IgD-negative memory B cell (primary cell): Measurements from ENCODE around the gene CA9. TPM values are rescaled to one million over a fixed set of nuclear protein-coding genes. Genes with fewer than 3 reads are reported as not detected.
A peak's percentile ranks its signal among the peaks of the same experiment; 100 is the strongest.

Source experiments
- H3K27ac Mint-ChIP-seq, 3 donors: one replicate each; pipeline ENCODE4 v1.8.0; 2020 to 2022; ENCODE audit warnings: mild to moderate bottlenecking in 3 of 3, mixed read lengths in 3 of 3, moderate library complexity in 1 of 3
- H3K27me3 Mint-ChIP-seq: one replicate; pipeline ENCODE4 v1.8.0; 2021; ENCODE audit warnings: mixed read lengths
- H3K36me3 Mint-ChIP-seq: one replicate; pipeline ENCODE4 v1.8.0; 2020; ENCODE audit warnings: mild to moderate bottlenecking, mixed read lengths
- H3K4me1 Mint-ChIP-seq, 3 donors: one replicate each; pipeline ENCODE4 v1.8.0; 2020 to 2022; ENCODE audit warnings: mixed read lengths in 3 of 3, mild to moderate bottlenecking in 1 of 3
- H3K4me3 Mint-ChIP-seq, 4 donors: one replicate each; pipeline ENCODE4 v1.8.0; 2020 to 2022; ENCODE audit warnings: mild to moderate bottlenecking in 4 of 4, mixed read lengths in 4 of 4, moderate library complexity in 3 of 4
- H3K9me3 Mint-ChIP-seq, 3 donors: one replicate each; pipeline ENCODE4 v1.8.0; 2020 to 2021; ENCODE audit warnings: mixed read lengths in 3 of 3, mild to moderate bottlenecking in 1 of 3
- polyA plus RNA-seq: library from polyadenylated mRNA; unstranded; fragments of 300-500 nt; fragmentation: Illumina TruSeq; gene quantifications from one replicate; pipeline ENCODE4 v1.2.3, GENCODE V29; 2021

Gene CA9
- polyA plus RNA-seq, 1 donor from 2014 or later: not detected

DNA sequence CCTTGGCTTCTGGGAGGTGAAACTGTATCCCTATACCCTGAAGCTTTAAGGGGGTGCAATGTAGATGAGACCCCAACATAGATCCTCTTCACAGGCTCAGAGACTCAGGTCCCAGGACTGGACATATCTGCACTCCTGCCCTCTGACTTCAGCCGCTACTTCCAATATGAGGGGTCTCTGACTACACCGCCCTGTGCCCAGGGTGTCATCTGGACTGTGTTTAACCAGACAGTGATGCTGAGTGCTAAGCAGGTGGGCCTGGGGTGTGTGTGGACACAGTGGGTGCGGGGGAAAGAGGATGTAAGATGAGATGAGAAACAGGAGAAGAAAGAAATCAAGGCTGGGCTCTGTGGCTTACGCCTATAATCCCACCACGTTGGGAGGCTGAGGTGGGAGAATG, 5.4 kb downstream of the CA9 start:
- peaks cover 12% of the 10 kb centered on the region for H3K27me3 Mint-ChIP-seq
- H3K27ac Mint-ChIP-seq: no peak overlapping the region
- peak overlapping the region in 2 of 4 donors; percentile 68 to 72 for H3K4me3 Mint-ChIP-seq

DNA sequence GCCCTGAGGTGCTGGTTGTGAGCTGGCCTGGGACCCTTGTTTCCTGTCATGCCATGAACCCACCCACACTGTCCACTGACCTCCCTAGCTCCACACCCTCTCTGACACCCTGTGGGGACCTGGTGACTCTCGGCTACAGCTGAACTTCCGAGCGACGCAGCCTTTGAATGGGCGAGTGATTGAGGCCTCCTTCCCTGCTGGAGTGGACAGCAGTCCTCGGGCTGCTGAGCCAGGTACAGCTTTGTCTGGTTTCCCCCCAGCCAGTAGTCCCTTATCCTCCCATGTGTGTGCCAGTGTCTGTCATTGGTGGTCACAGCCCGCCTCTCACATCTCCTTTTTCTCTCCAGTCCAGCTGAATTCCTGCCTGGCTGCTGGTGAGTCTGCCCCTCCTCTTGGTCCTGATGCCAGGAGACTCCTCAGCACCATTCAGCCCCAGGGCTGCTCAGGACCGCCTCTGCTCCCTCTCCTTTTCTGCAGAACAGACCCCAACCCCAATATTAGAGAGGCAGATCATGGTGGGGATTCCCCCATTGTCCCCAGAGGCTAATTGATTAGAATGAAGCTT, 6.1 kb downstream of the CA9 start:
- peaks cover 8% of the 10 kb centered on the region for H3K27me3 Mint-ChIP-seq
- peaks cover 22 to 25% (median 24%) of the 10 kb centered on the region in 3 donors for H3K4me1 Mint-ChIP-seq
- H3K9me3 Mint-ChIP-seq: no peaks in the 10 kb centered on the region
- H3K4me3 Mint-ChIP-seq: peak overlapping the region; percentile 10 to 91 (median 52)
- peak overlapping the region in 1 of 3 donors; percentile 78 for H3K27ac Mint-ChIP-seq
- peaks cover 6% of the 10 kb centered on the region for H3K36me3 Mint-ChIP-seq

More for the DNA sequence above, 5.4 kb downstream of the CA9 start:
- Mint-ChIP-seq H3K9me3 (peaks cover 0 to 1% (median 0%) of the 10 kb centered on the region in 3 donors), H3K4me1 (peaks cover 22 to 27% (median 27%) of the 10 kb centered on the region in 3 donors), H3K36me3 (peaks cover 4% of the 10 kb centered on the region)

DNA sequence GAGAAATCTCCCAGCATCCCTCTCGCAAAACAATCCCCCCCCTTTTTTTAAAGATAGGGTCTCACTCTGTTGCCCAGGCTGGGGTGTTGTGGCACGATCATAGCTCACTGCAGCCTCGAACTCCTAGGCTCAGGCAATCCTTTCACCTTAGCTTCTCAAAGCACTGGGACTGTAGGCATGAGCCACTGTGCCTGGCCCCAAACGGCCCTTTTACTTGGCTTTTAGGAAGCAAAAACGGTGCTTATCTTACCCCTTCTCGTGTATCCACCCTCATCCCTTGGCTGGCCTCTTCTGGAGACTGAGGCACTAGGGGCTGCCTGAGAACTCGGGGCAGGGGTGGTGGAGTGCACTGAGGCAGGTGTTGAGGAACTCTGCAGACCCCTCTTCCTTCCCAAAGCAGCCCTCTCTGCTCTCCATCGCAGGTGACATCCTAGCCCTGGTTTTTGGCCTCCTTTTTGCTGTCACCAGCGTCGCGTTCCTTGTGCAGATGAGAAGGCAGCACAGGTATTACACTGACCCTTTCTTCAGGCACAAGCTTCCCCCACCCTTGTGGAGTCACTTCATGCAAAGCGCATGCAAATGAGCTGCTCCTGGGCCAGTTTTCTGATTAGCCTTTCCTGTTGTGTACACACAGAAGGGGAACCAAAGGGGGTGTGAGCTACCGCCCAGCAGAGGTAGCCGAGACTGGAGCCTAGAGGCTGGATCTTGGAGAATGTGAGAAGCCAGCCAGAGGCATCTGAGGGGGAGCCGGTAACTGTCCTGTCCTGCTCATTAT, 6.8 kb downstream of the CA9 start:
- peaks cover 22 to 25% (median 23%) of the 10 kb centered on the region in 3 donors for H3K4me1 Mint-ChIP-seq
- H3K4me3 Mint-ChIP-seq: peak overlapping the region; percentile 52 to 91 (median 67)
- peak overlapping the region; percentile 46 to 78 (median 77) for H3K27ac Mint-ChIP-seq
- H3K36me3 Mint-ChIP-seq: peaks cover 6% of the 10 kb centered on the region
- H3K27me3 Mint-ChIP-seq: peaks cover 6% of the 10 kb centered on the region
- no peaks in the 10 kb centered on the region for H3K9me3 Mint-ChIP-seq

DNA sequence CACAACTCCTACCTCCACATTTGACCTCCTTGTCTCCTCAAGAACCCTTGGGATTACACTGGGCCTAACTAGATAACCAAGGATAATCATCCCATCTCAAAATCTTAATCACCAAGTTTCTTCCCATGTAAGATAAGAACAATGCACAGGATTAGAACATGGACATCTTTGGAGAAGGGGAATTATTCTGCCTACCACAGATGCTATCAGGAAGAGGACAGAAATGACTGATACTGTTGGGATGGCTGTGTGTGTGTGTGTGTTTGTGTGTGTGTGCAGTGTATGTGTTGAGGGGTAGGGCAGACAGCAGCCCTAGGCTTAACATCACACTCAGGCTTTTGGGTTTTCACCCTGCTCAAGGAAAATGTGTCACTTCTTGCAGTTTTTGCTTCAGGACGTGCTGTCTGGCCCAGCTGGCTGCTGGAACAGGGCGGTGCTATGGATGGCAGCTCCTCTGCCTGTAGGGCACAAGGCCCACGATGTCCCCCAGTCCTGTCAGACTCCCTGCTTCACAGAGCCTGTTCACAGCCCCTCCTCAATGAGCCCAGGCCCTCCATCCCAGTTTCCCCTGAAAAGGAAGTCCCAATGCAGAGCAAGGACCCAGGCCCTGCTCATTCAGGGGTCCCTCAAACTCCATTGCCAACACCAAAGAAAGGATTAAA, 7.7 kb downstream of the CA9 start:
- H3K36me3 Mint-ChIP-seq: peaks cover 6% of the 10 kb centered on the region
- H3K4me1 Mint-ChIP-seq: peaks cover 21 to 23% (median 22%) of the 10 kb centered on the region in 3 donors
- H3K9me3 Mint-ChIP-seq: no peaks in the 10 kb centered on the region
- peaks cover 2% of the 10 kb centered on the region for H3K27me3 Mint-ChIP-seq
- H3K27ac Mint-ChIP-seq: peak overlapping the region in 1 of 3 donors; percentile 77
- peak overlapping the region in 1 of 4 donors; percentile 70 for H3K4me3 Mint-ChIP-seq

DNA sequence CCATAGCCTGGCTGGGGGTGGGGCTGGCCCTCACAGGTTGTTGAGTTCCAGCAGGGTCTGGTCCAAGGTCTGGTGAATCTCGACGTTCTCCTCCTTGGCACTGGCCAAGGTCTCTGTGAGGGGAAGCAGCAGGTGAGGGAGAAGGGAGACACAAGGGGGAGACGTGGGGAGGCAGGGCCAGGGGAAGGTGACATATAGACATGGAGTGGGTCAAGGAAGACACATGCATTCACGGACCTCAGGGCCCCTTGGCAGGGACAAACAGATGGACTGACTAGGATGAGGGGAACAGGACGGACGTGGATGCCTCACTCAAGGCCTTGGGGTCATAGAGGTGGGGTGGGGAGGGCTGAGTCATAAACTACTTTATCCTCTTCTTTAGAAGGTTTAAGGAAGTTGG, 8.3 kb downstream of the CA9 start:
- H3K27me3 Mint-ChIP-seq: no peaks in the 10 kb centered on the region
- H3K27ac Mint-ChIP-seq: peak overlapping the region in 1 of 3 donors; percentile 16
- H3K36me3 Mint-ChIP-seq: peaks cover 6% of the 10 kb centered on the region
- peaks cover 21% of the 10 kb centered on the region in 3 donors for H3K4me1 Mint-ChIP-seq
- H3K9me3 Mint-ChIP-seq: no peaks in the 10 kb centered on the region
- no peak overlapping the region for H3K4me3 Mint-ChIP-seq

DNA sequence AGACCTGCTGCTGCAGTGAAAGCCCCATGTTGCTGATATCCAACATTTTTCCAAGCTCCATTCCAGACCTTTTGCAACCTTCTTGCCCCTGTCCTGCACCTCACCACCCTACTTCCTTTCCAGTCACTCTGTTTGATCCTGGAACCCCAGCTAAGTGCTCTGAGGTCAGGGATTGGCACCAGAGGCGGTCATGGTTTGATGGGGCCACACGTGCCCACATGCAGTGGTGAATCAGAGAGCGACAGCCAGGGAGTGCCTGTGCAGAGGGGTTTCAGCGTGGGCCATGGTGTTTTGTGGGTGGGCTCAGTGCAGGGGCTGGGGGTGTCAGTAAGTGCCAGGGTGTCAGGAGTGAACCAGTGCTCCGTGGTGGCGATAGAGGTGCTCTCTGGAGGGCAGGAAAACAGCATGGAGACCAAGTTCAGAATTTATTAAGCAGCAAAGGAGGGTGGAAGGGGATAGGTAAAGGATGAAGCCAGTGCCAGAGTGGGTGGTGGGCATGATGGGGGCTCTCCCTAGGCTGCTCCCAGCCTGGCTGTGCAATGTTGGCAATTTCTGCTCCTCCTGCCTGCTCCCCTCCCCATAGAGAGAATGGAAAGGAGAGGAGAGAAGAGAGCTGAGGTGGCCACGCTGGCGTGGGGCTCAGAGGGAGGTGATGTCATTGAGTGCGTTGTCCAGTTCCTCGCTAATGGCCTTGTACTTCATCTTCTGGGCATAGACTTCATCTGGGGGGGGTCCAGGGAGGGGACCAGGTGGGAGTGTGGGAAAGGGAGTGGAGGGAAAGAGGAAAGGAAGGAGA, 9.0 kb downstream of the CA9 start:
- no peaks in the 10 kb centered on the region for H3K9me3 Mint-ChIP-seq
- peak overlapping the region in 1 of 3 donors; percentile 17 for H3K27ac Mint-ChIP-seq
- peaks cover 3% of the 10 kb centered on the region for H3K36me3 Mint-ChIP-seq
- H3K27me3 Mint-ChIP-seq: no peaks in the 10 kb centered on the region
- H3K4me1 Mint-ChIP-seq: peaks cover 15 to 21% (median 21%) of the 10 kb centered on the region in 3 donors
- H3K4me3 Mint-ChIP-seq: no peak overlapping the region

DNA sequence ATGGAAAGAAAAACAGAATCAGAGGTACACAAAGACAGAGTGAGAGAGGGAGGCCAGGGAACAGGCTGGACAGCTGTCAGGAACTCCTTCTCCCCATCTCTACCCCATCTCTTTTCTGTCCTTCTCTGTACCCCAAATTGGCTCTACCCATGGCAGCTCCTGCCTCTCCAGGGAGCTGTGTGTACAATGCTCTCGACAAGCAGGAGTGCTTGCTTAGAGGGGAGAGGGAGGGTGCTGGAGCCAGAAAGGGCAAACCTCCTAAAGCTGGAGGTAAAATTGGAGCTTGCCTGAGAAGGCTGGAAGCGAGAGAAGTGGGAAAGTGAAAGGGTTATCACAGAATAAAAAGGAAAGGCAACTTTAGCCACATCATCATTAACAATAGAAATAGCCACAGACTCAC, 9.6 kb downstream of the CA9 start:
- Mint-ChIP-seq H3K4me1 (peaks cover 15 to 21% (median 21%) of the 10 kb centered on the region in 3 donors), H3K36me3 (peaks cover 3% of the 10 kb centered on the region), H3K9me3 (no peaks in the 10 kb centered on the region), H3K27ac (peak overlapping the region in 1 of 3 donors; percentile 45), H3K27me3 (no peaks in the 10 kb centered on the region), H3K4me3 (no peak overlapping the region)

DNA sequence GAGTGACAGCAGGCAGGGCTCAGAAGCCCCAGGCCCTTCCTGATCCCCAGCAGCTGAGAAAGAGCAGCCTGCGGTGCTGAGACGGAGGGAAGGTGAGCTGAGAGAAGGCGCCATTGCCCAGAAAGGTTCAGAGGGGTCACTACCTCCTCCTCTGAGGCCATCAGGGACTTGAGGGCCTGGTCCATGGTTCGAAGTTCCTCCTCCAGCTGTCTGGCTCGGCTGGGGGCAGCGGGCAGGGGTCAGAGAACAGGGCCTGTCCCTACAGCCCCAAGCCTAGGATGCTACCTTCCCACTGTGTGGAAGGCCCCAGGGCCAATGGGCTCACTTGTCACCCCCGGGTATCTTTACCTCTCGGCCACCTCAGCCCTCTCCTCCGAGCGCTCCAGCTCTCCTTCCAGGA, 11.2 kb downstream of the CA9 start:
- Mint-ChIP-seq H3K27me3 (no peaks in the 10 kb centered on the region), H3K27ac (no peak overlapping the region), H3K4me1 (peaks cover 14 to 20% (median 17%) of the 10 kb centered on the region in 3 donors), H3K4me3 (no peak overlapping the region), H3K9me3 (no peaks in the 10 kb centered on the region), H3K36me3 (peaks cover 1% of the 10 kb centered on the region)

DNA sequence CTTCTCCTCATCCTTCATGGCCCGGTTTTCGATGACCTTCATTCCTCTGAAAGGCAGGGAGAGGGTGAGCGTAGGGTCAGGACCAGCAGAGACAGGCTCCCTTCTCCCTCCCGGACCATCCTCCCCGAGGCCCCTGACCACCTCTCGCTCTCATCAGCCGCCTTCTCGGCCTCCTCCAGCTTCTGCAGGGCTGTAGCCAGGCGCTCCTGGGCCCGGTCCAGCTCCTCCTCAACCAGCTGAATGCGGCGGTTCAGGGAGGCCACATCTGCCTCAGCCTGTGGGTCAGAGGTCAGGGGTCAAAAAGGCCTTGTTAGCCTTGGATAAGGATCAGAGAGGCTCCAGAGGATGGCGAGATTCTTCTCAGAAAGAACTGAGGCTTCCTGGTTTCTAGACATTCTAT, 11.8 kb downstream of the CA9 start:
- no peaks in the 10 kb centered on the region for H3K27me3 Mint-ChIP-seq
- peak overlapping the region in 1 of 4 donors; percentile 47 for H3K4me3 Mint-ChIP-seq
- peaks cover 1% of the 10 kb centered on the region for H3K36me3 Mint-ChIP-seq
- H3K9me3 Mint-ChIP-seq: no peaks in the 10 kb centered on the region
- H3K4me1 Mint-ChIP-seq: peaks cover 8 to 14% (median 11%) of the 10 kb centered on the region in 3 donors
- H3K27ac Mint-ChIP-seq: no peak overlapping the region

DNA sequence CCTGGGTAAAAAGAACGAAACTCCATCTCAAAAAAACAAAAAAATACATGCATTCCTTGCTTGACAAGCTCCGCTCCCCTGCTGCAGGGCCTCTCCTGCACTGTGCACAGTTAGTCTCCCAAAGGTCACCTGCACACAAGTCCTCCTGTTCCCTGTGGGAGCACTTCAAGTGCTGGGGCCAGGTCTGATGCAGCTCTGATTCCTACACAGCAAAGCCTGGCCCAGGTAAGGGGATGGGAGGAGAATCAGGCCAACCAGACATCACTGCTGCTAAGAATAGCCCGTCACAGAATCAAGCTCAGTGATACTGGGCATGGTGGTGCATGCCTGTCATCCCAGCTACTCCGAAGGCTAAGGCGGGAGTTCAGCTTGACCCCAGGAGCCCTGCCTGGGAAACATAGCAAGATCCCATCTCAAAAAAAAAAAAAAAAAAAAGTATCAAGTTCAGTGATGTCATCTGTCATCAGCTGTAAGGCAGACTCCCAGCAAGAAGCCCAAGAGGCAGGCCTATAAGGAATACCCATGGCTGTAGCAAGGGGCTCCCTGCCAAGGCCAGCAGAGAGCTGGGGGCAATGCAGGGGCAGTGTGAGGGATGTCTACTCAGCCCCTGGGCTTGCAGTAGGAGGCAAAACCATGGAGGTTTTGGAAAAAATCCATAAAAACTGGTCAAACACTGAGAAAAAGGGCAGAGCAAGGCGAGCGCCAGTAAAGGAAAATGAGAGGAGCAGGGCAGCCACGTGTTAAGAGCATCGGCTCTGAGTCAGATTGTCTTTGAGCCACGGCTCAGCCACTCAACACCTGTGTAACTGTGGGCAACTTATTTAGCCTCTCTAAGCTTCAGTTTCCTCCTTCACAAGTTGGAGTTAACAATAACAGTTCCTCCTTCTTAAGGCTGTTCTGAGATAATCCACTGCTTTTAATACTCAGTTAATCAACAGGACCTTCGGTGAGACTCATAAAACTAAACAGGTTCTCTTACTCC, 12.8 kb downstream of the CA9 start:
- H3K36me3 Mint-ChIP-seq: peaks cover 1% of the 10 kb centered on the region
- H3K4me3 Mint-ChIP-seq: peak overlapping the region in 1 of 4 donors; percentile 64
- no peaks in the 10 kb centered on the region for H3K9me3 Mint-ChIP-seq
- peak overlapping the region in 1 of 3 donors; percentile 39 for H3K27ac Mint-ChIP-seq
- H3K4me1 Mint-ChIP-seq: peaks cover 0 to 7% (median 4%) of the 10 kb centered on the region in 3 donors
- no peaks in the 10 kb centered on the region for H3K27me3 Mint-ChIP-seq

DNA sequence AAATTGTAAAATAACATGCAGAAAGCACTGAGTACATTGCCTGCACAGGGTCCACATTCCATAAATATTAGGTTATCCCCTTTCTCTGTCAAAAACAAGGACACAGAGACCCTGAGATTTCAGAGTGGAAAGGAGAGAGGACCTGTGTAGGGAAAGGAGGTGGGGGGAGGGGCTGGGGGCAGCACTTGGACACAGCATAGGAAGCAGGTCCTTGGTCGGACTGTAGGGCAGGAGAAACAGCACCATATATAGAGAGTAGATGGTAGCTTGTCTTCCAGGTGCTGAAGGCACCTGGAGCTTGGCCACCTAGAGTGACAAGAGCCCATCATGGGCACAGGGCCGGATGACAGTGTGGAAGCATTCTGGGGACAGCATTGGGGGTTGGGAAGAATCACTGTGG, 13.6 kb downstream of the CA9 start:
- Mint-ChIP-seq H3K9me3 (no peaks in the 10 kb centered on the region), H3K27ac (no peak overlapping the region), H3K27me3 (no peaks in the 10 kb centered on the region), H3K36me3 (peaks cover 1% of the 10 kb centered on the region), H3K4me1 (peaks cover 0 to 9% (median 5%) of the 10 kb centered on the region in 3 donors), H3K4me3 (peak overlapping the region in 1 of 4 donors; percentile 64)

DNA sequence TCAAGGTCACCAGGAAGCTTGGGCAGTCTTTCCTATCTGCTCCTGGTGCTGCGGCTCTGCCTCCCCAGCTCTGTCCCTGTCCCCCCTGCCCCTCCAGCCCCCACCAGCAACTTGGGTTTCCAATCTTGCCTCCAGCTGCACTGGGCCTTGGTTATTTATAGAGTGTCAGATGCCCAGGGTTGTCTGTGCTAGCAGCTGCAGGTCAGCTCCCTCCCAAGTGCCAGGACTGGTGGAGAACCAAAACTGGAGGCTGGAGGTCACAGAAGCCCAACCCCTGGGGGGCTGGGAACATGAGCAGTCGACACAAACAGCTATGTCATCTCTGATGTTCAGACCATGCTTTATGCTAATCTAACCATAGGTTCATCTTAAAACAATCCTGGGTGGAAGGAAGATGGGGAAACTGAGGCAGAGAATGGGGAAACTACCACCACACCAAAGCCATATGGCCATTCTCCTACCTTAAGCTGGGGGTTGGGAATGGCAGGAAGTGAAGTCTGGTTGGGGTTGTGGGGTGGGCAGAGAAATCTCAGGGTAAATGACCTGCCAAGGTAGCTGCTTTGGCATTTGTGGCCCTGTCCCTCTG, 14.3 kb downstream of the CA9 start:
- Mint-ChIP-seq H3K4me3 (peak overlapping the region in 2 of 4 donors; percentile 5 to 68), H3K27ac (peak overlapping the region in 1 of 3 donors; percentile 31), H3K36me3 (peaks cover 1% of the 10 kb centered on the region), H3K9me3 (no peaks in the 10 kb centered on the region), H3K4me1 (peaks cover 0 to 7% (median 4%) of the 10 kb centered on the region in 3 donors), H3K27me3 (no peaks in the 10 kb centered on the region)
